Right atrium auricular region (tissue), 2 donors: Measurements from ENCODE around the gene C1QTNF7. TPM values are rescaled to one million over a fixed set of nuclear protein-coding genes. Genes with fewer than 3 reads are reported as not detected.
A peak's percentile ranks its signal among the peaks of the same experiment; 100 is the strongest.

Source experiments
- DNase-seq: peaks from one replicate; pipeline ENCODE4 v3.0.0-alpha.2; 2019; ENCODE audit warnings: low spot score
- H3K27ac ChIP-seq, 2 donors: fragments of 200-600 bp; sonication (generic); 1 replicate in 1 of 2; 2 replicates in 1 of 2; pipeline ENCODE4 v1.5.1; 2016 to 2019
- H3K27me3 ChIP-seq, 2 donors: fragments of 200-600 bp; sonication (generic); one replicate each; pipeline versions ENCODE4 v1.5.1 to v1.6.0; 2017 to 2019
- H3K36me3 ChIP-seq: fragments of 200-600 bp; sonication (generic); one replicate; pipeline ENCODE4 v1.5.1; 2016
- H3K4me1 ChIP-seq, 2 donors: fragments of 200-600 bp; sonication (generic); one replicate each; pipeline versions ENCODE4 v1.5.1 to v1.6.0; 2017 to 2019
- H3K4me3 ChIP-seq, 2 donors: fragments of 200-600 bp; sonication (generic); 1 replicate in 1 of 2; 2 replicates in 1 of 2; pipeline ENCODE4 v1.5.1; 2017 to 2019; ENCODE audit warnings: mild to moderate bottlenecking in 1 of 2, moderate library complexity in 1 of 2
- H3K9me3 ChIP-seq, 2 donors: fragments of 200-600 bp; sonication (generic); one replicate each; pipeline ENCODE4 v1.5.1; 2019
- CTCF ChIP-seq, 2 donors: fragments of 200-600 bp; sonication (generic); IDR thresholded peaks; one replicate each; pipeline ENCODE4 v1.5.1; 2019; ENCODE audit warnings: antibody characterized with exemption in 2 of 2
- total RNA-seq, 2 donors: library from RNA; depleted of rRNA; stranded (reverse); fragments of >200 nt; gene quantifications; one replicate each; pipeline ENCODE4 v1.1.0, GENCODE V29; 2016

C1QTNF7 gene
- total RNA-seq, 2 donors from 2014 or later = 1.0 to 2.9 TPM

GRCh38 chr4:15413623-15414019 lies 14.2 kb upstream of the C1QTNF7 start:
- Histone ChIP-seq H3K4me1 (peaks cover 0 to 7% of the 10 kb centered on the region in 2 donors), H3K4me3 (no peak overlapping the region), H3K27me3 (no peaks in the 10 kb centered on the region), H3K27ac (peak overlapping the region in 1 of 2 donors; percentile 59), H3K36me3 (no peaks in the 10 kb centered on the region), H3K9me3 (no peaks in the 10 kb centered on the region)
- no peak for TF ChIP-seq CTCF (IDR thresholded peaks at IDR 0.05)
- DNase-seq = no peak

- H3K36me3 ChIP-seq = no peaks in the 10 kb centered on the region
- H3K4me1 ChIP-seq = peaks cover 0 to 7% of the 10 kb centered on the region in 2 donors
- H3K27ac ChIP-seq = peak overlapping the region; percentile 19 to 59
Observed at GRCh38 chr4:15414551-15415091, 13.2 kb upstream of the C1QTNF7 start.

GRCh38 chr4:15416357-15417232 lies 11.2 kb upstream of the C1QTNF7 start:
- no peaks in the 10 kb centered on the region for H3K9me3 ChIP-seq
- no peaks in the 10 kb centered on the region for H3K27me3 ChIP-seq
- no peak for DNase-seq
- H3K27ac ChIP-seq = no peak overlapping the region
- TF ChIP-seq CTCF (IDR thresholded peaks at IDR 0.05) = no peak
- H3K4me1 ChIP-seq = peaks cover 0 to 7% of the 10 kb centered on the region in 2 donors
- H3K36me3 ChIP-seq = no peaks in the 10 kb centered on the region
- H3K4me3 ChIP-seq = no peak overlapping the region

More at GRCh38 chr4:15414551-15415091, 13.2 kb upstream of the C1QTNF7 start:
- no peak for DNase-seq
- Histone ChIP-seq H3K9me3 (no peaks in the 10 kb centered on the region), H3K4me3 (no peak overlapping the region), H3K27me3 (no peaks in the 10 kb centered on the region)
- TF ChIP-seq CTCF (IDR thresholded peaks at IDR 0.05) = no peak

- Histone ChIP-seq H3K27ac (no peak overlapping the region), H3K4me1 (peaks cover 0 to 7% of the 10 kb centered on the region in 2 donors)
Observed at GRCh38 chr4:15417233-15417660, 10.6 kb upstream of the C1QTNF7 start.

GRCh38 chr4:15418956-15419355 lies 8.9 kb upstream of the C1QTNF7 start:
- no peak overlapping the region for H3K4me3 ChIP-seq
- TF ChIP-seq CTCF (IDR thresholded peaks at IDR 0.05) = no peak
- no peaks in the 10 kb centered on the region for H3K9me3 ChIP-seq
- no peaks in the 10 kb centered on the region for H3K36me3 ChIP-seq
- H3K4me1 ChIP-seq = peaks cover 0 to 1% of the 10 kb centered on the region in 2 donors
- H3K27me3 ChIP-seq = no peaks in the 10 kb centered on the region
- DNase-seq = no peak
- H3K27ac ChIP-seq = no peak overlapping the region

More at GRCh38 chr4:15417233-15417660, 10.6 kb upstream of the C1QTNF7 start:
- Histone ChIP-seq H3K4me3 (no peak overlapping the region), H3K9me3 (no peaks in the 10 kb centered on the region), H3K36me3 (no peaks in the 10 kb centered on the region), H3K27me3 (no peaks in the 10 kb centered on the region)
- DNase-seq = no peak
- TF ChIP-seq CTCF (IDR thresholded peaks at IDR 0.05) = no peak
